ENCODE results near the gene PDGFRB. TPM values are rescaled to one million over a fixed set of nuclear protein-coding genes. Genes with fewer than 3 reads are reported as not detected.
"Not testable (repeated sequence)": the region's sequence is repeated elsewhere in the genome, so short reads cannot be mapped to it uniquely, and the experiment has no call there.

Gene PDGFRB
- total RNA-seq, 1 donor from 2014 or later = 13.7 TPM

DNA sequence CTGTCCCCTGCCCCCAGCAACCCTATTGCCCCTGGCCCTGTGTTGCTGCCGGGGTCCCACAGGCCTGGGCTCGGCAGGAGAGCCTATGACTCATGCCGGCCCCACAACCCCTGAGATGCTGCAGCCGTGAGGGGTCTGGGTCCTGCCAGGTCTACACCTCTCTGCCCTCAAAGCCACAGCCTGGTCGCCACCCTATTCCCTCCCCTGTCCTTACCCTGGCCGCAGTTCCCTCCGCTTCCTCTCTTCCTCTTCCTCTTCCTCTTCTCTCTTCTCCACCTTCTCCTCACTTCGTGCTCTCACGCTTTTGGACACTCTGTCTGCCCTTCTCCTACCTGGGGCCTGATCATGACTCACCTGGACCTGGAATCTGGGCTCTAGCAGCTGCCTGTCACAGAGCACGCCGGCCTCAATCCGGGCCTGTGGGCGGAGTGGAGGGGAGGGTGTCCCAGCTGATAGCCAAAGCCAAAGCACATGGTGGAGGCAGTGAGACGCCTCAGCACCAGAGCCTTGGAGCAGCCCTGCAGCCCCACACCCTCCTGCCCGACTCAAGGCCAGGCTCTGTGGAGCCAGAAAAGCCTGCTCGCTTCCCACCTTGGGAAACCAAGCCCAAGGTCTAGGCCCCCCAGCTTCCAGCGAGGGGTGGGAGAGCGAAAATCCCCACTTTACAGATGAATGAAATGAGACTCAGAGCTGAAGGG, 42.4 kb downstream of the PDGFRB start:
- no peak for DNase-seq

DNA sequence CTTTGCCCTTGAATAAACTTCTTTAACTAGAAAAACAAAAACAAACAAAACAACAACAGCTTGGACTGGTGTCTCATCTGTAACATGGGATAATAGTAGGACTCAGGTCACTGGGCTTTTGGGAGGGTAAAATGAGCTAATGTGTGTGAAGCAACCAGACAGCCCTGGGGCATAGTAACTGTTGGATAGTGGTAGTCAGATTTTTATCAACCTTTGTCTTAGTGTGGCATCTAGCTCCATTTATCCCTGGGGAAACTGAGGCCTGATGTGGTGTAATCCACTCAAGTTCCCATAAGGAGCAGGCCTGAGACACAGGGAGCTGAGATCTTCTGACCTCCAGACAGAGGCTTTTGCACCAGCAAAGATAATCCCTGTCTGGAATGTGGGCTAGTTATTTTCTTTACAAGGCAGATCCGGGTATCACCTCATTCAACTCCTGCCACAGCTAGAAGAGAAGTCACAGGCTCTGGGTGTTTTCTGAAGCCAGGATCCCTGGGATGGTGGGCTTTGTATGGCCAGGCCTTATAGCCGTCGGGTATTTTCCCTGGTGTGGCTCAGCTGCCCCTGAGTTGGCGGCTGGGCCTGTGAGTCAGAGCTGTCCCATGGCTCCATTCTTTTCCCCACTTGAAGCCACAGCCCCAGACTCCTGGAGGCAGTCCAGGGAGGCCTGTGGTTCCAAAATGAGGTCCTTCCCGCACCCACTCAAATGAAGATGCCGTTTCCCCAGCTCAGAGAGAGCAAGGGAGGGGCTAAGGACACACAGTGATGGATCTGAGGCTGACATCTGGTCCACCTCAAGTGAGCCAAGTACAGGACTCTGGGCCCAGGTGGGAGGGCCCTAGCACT, 43.2 kb downstream of the PDGFRB start:
- DNase-seq = no peak

DNA sequence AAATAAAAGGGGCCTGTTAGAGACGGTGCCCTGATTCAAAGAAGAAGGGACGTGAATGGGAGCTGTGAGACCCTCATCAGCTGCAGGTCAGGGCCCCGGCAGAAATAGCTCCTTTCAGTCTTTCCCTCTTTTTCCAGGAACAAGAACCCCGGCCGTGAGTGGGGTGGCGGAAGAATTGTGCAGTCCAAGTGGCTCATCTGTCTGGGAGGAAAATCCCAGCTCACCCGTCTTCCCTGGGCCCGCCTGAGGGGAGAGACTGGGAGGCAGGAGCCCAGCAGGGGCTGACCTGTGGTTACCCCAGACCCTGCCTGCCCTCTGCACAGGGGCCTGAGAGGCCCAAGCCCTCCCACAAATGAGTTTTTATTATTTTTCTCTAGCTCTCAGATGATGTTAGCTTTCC, 44.5 kb downstream of the PDGFRB start:
- DNase-seq = no peak

DNA sequence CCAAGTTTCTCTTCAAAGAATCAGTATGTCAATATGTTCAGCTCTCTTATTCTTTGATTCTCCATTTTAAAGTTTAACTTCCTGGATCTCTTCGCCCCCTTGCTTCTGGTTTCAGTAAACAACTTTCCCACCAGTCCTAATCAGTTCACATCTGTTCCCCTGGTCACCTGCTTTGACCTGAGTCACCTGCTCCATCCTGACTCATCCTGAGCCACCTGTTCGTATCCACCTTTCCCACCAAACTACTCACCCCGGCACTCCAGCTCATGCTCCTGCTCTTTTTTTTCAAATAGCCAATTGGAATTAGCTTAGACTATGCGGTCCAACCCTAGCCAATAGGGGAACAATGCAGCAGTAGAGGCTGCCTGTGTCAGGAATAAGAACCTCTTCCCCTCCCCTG, 45.7 kb downstream of the PDGFRB start:
- no peak for DNase-seq

DNA sequence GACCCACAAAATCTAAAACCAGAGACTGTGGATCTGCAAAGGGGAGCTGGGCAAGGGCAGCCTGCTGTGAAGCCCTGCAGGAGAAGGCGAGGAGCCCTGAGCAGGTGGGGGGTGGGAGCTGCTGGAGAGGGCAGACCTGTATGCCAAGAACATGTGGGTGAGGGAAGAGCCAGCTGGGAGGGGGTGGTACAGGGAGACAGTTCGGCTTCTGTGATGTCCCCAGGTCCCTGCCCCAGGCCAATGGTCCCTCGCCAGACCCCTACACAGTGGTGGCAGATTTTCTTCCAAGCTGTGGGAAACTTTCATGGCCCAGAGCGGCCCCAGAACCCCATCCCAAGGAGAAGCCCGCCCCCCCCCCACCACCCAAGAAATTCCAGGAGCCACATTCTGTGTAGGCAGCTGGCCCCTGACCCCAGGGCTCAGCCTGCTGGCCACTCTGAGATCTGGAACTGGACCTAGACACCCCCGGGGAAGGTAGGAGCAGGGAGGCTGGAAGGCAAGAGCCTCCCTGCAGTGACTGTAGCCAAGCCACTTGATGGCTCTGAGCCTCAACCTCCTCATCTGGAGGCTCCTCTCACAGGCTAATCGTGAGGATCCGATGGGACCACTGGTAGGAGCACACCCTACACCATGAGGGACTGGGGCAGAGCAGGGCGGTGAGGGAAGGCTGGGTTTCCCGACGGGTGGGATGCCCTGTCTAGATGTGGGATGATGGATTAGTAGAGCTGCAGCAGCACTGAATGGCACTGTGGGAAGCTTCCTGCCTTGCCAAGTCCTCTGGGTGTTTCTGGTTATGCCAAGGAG, 46.7 kb downstream of the PDGFRB start:
- no peak for DNase-seq

DNA sequence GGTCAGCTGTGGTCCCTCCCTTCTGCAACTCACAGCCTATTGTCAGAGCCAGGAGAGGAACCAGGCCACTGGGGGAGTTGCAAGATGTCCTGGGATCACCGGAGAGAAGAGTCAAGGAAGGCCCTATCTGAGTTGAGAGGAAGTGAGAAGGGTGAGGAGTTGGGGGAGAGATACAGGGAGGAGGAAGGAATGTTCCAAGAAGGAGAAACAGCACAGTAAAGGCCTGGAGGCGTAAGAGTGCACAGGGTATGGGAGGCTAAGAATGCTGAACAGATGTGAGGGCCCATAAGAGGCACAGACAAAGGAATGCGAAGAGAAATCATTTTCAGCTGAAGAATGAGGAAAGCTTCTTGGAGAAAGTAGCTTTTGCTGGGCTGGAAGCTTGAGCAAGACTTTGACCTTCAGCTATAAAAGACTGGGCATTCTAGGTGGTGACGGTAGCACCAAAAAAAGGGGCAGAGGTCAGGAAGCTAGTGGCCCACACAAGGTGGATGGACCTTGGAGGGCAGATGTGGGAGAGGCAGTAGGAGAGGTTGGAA, 47.7 kb downstream of the PDGFRB start:
- no peak for DNase-seq

DNA sequence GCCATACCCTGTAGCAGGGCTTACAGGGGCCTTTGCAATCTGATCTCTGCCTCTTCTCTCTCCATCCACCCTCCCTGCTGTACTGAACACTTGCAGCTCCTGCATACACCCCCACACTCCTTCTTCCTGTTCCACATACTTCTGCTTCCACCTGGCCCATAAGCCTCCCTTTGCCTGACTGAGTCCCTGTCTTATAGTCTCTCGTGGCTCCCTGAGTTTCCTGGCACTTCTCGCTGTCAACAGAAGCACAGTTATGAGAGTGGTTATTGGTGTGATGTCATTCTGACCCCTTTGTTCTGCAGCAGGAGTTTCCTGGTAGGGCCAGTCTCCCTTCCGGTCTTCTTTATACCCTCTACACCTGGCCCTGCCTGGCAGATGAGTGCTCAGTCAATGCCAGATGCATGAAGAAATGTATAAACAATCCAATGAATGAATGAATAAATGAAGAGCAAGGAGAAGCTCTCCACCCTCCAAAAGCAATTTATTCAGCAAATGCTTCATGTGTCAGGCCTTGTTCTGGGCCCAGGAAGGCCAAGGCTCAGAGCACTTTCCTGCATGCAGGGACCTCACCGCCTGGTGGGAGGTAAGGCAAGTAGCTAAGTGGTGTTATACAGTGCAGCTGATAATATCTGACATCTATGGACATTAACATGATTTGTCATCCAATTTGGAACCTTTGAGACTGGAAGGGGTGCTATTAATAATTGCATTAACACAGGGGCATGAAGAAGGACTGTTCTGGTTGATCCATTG, 48.8 kb downstream of the PDGFRB start:
- DNase-seq = no peak

DNA sequence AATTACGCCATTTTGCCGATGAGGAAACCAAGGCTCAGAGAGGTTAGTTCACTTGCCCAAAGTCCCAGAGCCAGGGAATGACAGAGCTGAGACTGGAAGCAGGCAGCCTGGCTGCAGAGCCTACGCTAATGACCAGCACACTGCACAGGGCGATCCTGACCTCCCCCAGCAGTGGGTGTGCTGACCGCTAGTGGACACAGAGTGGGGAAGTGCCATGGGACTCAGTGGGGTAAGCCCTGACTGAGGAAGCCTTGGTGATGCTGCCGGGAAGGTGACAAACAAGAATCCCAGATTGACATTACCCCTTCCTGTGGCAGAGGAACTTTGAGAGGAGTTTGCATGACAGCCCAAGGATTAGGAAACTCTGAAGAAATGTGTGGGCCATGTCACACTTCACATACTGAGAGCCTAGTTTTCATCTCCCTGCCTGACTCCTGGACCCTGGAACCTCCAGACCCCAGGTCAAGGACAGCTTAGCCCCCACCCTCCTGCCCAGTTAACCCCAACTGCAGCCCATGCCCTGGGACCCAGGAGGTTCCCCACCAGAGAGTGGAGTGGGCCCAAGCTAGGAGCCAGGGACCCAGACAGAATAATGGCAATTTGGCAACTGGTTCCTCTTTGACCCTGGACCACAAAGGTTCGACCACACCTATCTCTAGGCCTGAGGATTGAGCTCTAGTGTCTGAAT, 49.6 kb downstream of the PDGFRB start:
- DNase-seq = no peak

DNA sequence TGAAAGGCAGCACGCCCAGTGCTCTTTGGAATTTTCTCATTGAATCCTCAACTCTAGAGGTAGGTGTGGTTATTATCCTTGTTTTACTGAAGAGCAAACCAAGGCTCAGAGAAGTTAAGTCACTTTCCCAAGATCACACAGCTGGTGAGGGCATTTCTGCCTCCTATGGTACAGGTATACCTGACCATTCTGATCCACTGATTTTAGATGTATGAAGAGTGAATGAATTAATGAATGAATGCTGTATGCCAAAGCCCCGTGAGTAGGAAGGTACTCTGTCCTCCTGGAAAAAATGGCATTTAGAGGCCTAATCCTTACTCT, 51.1 kb downstream of the PDGFRB start:
- DNase-seq = no peak

DNA sequence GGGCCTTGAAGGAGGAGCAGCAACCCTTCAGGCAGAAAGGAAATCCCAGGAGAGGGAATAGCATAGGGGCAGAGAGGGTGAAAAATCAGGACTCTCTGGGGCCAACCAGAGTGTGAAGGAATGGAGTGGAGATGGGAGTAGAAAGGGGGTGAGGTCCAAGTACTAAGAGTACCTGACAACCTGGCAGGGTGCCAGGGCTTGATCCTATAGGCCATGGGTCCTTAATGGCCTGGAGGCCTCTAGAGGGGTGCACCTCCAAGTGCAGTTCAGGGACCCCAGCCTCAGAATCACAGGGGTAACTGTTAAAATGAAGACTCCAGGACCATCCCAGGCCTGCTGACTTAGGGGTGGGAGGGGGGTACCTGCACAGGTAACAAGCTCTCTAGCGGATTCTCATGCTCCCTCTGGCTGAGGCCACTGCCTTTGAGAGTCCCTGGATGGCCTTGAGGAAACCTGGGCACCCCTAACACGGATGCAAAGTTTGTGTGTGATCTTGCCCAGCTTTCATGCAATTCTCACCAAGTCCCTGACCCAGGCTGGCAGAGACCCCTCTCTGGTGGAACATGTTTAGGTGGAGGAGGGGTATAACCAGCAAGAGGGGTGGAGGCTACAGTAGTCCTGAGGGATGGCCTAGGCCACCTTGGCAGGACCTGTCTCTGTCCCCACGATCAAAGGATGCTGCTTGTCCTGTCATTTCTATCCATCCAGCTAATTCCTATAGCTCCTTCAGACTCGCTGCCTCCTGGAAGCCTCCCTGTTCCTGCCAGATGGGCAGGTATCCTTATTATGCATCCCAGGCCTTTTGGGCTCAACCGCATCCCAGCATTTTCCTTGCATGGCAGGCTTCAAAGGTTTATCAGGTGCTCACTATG, 51.7 kb downstream of the PDGFRB start:
- DNase-seq = no peak

DNA sequence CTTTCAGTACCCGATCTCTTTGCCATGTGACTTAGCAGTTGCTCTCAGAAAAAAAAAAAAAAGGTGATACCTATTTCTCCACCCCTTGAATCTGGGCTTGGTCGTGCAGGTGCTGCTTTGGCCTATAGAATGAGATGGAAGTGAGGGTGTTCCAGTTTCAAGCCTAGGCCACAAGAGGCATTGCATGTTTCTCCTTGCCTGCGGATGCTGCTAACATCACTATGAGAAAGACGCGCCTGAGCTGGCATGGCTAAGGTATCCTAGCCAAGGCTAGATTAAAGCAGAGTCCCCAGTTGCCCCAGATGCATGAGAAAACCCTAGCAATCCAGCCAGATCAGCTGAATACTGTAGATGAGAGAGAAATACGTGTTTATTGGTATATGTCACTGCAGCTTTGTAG, 54.6 kb downstream of the PDGFRB start:
- DNase-seq = no peak

DNA sequence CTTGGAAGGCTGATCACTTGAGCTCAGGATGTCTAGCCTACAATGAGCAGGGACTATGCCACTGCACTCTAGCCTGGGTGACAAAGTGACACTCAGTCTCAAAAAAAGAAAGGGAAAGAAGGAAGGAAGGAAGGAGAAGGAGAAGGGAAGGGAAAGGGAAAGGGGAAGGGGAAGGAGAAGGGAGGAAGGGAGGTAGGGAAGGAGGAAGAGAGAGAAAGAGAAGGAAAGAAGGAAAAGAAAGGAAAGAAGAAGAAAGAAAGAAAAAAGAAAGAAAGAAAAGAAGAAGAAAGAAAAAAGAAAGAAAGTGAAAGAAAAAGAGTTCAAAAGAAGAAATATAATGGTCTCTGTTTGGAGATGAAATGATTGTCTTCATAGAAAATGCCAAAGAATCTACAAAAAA, 58.5 kb downstream of the PDGFRB start:
- no peak for DNase-seq

DNA sequence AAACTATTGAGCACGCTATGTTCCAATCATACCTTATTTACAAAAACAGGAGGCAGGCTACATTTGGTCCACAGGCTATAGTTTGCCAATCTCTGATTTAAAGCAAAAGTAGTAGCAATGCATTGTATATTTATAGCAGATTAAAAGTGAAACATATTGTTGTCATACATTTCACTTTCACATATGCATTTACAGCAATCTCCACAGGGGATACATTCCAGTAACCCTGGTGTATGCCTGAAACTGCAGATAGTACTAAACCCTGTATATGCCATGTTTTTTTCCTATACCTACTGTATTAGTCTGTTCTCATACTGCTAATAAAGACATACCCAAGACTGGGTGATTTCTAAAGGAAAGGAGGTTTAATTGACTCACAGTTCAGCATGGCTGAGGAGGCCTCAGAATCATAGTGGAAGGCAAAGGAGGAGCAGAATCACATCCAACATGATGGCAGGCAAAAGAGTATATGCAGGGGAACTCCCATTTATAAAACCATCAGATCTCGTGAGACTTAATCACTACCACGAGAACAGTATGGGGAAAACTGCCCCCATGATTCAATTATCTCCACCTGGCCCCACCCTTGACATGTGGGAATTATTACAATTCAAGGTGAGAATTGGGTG, 63.4 kb downstream of the PDGFRB start:
- DNase-seq = no peak

DNA sequence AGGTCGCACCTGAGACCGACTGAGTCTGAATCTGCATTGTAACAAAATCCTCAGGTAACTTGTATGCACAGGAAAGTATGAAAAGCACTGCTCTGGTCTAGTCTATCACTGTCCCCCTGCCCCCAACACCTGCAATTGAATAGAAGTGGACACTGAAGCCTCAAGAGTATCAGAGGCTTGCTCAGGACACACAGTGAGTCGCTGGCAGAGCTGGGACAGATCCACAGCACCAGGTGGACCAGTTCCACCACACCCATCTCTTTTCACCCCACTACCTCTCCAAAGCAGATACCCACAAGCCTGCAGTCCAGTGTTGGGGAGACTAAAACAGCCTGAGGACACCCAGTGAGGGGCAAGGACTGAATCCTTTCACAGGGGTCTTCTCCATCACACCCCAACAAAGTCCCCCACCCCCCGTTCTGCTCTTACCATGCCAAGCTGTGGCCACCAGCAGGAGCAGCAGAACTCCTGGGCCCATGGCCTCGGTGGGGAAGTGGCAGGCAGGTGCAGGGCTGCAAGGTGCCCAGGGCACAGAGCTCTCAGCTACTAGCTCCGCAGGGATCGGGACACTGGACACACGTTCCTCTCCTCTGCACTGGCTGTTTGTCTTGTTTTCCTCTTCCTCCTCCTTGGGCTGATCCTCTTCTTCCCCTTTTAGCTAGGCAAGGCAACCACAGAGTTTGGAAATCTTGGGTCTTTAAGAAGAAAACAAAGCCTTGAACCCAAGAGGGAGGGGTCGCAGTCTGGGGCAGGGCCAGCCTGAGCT, 69.5 kb downstream of the PDGFRB start, which contains the start of gene CSF1R:
CSF1R (minus strand) TSS at position 605 of the 766 bp plus-strand sequence; CDS start at position 478, 127 bp downstream.
- DNase-seq = no peak

DNA sequence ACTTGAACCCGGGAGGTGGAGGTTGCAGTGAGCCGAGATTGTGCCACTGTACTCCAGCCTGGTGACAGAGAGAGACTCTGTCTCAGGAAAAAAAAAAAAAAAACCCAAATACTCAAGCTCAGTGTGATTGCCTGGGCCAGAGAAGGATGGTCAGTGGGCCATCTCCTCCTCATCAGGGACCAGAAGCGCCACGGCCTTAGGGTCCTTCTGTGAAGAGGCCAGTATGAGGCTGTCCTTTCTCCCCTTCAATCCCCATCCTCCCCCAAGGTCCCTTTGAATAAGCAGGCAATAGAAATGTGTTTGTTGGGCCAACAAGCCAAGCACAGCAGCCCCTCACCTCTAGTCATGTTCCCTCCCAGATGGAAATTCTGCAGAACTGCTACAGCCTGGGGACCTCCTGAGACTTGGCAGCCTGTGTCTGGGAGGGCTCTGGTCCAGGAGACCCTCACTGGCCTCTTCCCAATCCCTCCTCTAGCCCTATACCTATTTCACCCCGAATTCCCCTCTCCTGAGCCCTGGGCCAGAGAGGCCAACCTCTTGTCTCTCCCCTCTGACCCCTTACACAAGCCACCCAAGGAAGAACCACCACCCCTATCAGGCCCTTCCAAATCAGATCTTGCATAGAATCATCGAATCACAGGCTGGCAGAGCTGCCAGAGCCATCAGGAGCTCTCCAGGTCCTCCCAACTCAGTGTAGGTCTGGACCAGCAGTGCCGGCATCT, 70.3 kb downstream of the PDGFRB start:
- DNase-seq = no peak

DNA sequence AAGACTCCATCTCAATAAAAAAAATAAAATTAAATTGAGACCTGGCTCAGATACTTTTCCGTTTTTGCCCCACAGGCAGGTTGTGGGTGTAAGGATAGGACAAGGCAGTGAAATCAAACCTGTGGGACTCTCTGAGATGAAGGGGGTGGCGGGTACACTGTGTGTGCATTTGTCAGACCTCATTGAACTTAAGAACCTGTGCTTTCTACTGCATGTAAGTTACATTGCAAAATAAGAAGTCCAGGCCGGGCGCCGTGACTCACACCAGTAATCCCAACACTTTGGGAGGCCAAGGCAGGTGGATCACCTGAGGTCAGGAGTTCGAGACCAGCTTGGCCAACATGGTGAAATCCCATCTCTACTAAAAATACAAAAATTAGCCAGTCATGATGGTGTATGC, 70.9 kb downstream of the PDGFRB start:
- DNase-seq = not testable (repeated sequence)

DNA sequence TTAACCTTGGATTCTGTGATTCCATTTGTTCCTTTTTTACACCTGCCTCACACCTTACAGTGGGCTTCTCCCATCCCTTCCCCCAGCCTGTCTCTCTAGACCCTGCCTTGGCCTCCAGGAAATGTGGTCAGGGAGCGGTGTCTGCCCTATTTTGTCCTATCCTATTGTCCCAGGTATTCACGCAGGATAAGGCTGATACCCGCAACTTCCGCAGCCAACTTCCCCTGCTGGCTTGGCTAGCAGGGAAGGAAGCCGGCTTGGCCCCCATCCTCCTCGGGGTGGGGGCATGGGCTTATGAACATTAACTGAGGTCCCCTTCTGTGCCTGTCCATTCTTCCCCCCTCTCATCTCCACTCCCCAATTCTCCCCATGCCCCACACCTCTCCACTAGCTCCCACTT, 72.8 kb downstream of the PDGFRB start:
- DNase-seq = no peak

DNA sequence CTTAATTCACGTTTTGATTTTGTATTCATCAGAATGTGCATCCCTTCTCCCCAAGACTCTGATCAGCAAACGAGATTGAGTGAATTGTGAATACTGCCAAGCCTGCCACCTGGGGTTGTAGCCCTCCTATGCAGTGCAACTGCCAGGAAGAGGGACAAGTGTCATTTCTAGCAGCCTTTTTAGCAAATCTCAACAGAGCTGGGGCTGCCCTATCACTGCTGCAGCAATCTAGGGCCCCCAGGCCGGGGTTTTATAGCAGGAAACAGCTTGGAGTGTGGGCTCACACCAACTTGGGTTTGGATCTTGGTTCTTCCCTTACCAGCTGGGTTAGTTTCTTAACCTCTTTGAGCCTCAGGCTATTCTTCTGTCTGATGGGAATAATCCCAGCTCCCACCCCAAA, 73.3 kb downstream of the PDGFRB start:
- no peak for DNase-seq

All from occipital lobe (tissue), 2 donors.